Activated naive CD4-positive, alpha-beta T cell treated with anti-CD3 and anti-CD28 coated beads, Interleukin-2, amount 10 ng/mL, durations not matched to agents 7 days and 5 days (primary cell): ENCODE data around the gene MET.
"Not testable (repeated sequence)": the region's sequence is repeated elsewhere in the genome, so short reads cannot be mapped to it uniquely, and the experiment has no call there.

Experiments
- CTCF ChIA-PET: fragments of 350-600 bp; sonication (Branson Sonifier 250); formaldehyde crosslinking; loops from one replicate; lab custom pipeline; 2021; ENCODE audit warnings: antibody characterized with exemption; lab: Charles Lee
- DNase-seq: peaks from one replicate; pipeline ENCODE4 v3.0.0-alpha.2; 2020
- H3K27ac Mint-ChIP-seq: one replicate; pipeline ENCODE4 v1.8.0; 2021; ENCODE audit warnings: mild to moderate bottlenecking, moderate library complexity, mixed read lengths
- H3K27me3 Mint-ChIP-seq: one replicate; pipeline ENCODE4 v1.8.0; 2021; ENCODE audit warnings: mild to moderate bottlenecking, mixed read lengths
- H3K36me3 Mint-ChIP-seq: one replicate; pipeline ENCODE4 v1.8.0; 2021; ENCODE audit warnings: mixed read lengths
- H3K4me1 Mint-ChIP-seq: one replicate; pipeline ENCODE4 v1.8.0; 2021; ENCODE audit warnings: mixed read lengths
- H3K4me3 Mint-ChIP-seq: one replicate; pipeline ENCODE4 v1.8.0; 2021; ENCODE audit warnings: mild to moderate bottlenecking, moderate library complexity, mixed read lengths
- H3K9me3 Mint-ChIP-seq: one replicate; pipeline ENCODE4 v1.8.0; 2021; ENCODE audit warnings: mixed read lengths

The MET gene

DNA sequence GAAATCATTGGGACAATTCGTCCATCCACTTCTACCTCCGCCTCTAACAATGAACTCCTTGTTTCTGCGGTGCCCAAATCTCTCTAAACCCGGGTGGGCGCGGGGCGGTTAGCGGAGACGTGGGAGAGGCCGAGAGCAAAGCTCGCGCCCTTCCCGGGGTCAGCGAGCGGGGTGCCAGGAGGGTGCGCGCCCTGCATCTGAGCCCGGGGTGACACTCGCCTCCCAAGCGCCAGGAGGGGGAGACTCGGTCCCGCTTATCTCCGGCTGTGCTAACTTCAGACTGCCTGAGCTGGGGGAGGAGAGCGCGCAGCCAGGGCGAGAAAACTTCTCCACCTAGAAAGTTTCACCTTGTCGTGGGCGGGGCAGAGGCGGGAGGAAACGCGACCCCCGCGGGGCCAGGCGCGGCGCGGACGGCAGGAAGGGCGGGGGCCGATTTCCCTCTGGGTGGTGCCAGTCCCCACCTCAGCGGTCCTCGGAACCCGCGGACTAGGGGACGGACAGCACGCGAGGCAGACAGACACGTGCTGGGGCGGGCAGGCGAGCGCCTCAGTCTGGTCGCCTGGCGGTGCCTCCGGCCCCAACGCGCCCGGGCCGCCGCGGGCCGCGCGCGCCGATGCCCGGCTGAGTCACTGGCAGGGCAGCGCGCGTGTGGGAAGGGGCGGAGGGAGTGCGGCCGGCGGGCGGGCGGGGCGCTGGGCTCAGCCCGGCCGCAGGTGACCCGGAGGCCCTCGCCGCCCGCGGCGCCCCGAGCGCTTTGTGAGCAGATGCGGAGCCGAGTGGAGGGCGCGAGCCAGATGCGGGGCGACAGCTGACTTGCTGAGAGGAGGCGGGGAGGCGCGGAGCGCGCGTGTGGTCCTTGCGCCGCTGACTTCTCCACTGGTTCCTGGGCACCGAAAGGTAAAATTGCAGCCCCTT, at the start of gene MET:
Gene MET (plus strand): TSS at position 516 of the 915 bp plus-strand sequence. CDS start 26,889 bp downstream, outside the sequence.
- Mint-ChIP-seq H3K36me3 (no peaks in the 10 kb centered on the region), H3K27me3 (peaks cover 59% of the 10 kb centered on the region), H3K27ac (no peak within 1 kb of the TSS), H3K4me3 (peak within 1 kb of the TSS; percentile 72), H3K9me3 (no peaks in the 10 kb centered on the region), H3K4me1 (peaks cover 8% of the 10 kb centered on the region)
- peak; percentile 61 for DNase-seq
- CTCF ChIA-PET = interaction anchor here (0.6 to 1.1 kb wide), 2 partner anchors 103 to 115 kb away, joined by 3 to 6 read pairs; no protein-coding TSS in a partner anchor

DNA sequence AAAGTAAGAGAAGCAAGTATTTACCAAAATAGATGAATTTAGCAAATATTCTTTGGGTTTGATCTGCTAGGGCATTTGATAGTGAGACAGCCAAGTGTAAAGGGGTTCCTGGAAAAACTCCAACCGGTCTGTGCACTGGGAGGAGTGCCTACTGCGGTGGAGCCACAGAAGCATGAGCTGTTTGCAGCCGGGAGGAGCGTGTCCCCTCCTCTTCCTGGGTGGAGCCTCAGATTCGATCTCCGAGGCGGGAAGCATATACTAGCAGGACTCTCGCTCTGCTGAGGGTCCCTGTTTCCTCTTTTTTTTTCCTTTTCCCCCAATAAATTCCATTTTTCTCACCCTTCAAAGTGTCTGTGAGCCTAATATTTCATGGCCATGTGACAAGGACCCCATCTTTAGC, 45.1 kb upstream of the MET start:
- Mint-ChIP-seq H3K4me3 (no peak overlapping the region), H3K9me3 (no peaks in the 10 kb centered on the region), H3K36me3 (no peaks in the 10 kb centered on the region), H3K27ac (no peak overlapping the region), H3K4me1 (no peaks in the 10 kb centered on the region), H3K27me3 (peaks cover 6% of the 10 kb centered on the region)
- no peak for DNase-seq
- CTCF ChIA-PET = no interaction called here

DNA sequence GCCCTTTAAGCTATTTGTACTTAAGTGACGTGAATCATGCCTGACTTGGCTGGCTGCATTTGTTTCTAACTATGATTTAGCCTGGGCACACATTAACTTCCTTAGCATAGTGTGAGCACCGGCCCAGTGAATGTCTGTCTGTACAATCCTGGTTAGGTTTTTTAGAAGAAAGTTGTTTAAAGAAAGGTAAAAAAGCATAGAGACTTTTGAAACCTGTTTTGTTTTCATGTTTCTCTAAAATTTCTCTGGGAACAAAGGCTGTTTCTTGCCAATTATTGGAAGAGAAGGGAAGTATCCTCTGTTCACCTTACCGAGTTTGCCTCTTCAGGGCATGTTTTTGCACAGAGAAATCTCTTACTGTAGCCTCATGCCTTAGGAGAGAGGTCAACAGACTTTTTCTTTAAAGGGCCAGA, 42.9 kb upstream of the MET start:
- CTCF ChIA-PET = no interaction called here
- Mint-ChIP-seq H3K4me1 (no peaks in the 10 kb centered on the region), H3K27ac (no peak overlapping the region), H3K36me3 (no peaks in the 10 kb centered on the region), H3K9me3 (no peaks in the 10 kb centered on the region), H3K27me3 (peaks cover 6% of the 10 kb centered on the region), H3K4me3 (no peak overlapping the region)
- no peak for DNase-seq

DNA sequence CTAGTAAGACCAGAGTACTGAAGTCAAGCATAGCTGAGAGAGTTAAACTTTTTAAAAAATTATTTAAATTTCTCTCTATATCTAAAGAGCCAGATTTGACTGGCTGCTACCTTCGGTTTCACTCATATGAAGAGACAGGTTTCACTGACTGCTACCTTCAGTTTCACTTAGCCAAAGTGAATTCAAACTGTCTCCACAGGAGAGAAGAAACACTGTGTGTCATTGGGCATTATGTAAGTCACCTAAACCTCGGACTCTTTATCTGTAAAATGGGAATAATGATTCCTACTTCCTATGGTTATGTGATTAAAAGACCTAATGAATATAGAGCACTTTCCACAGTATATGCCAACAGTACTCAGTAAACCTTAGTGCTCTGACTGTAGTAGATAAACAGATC, 41.6 kb upstream of the MET start:
- H3K27ac Mint-ChIP-seq = no peak overlapping the region
- no peaks in the 10 kb centered on the region for H3K36me3 Mint-ChIP-seq
- no peak overlapping the region for H3K4me3 Mint-ChIP-seq
- CTCF ChIA-PET = interaction anchor here (1.1 to 1.2 kb wide), 2 partner anchors 36 to 38 kb away, joined by 3 read pairs; no protein-coding TSS in a partner anchor
- H3K9me3 Mint-ChIP-seq = no peaks in the 10 kb centered on the region
- DNase-seq = no peak
- no peaks in the 10 kb centered on the region for H3K4me1 Mint-ChIP-seq
- H3K27me3 Mint-ChIP-seq = peaks cover 6% of the 10 kb centered on the region

DNA sequence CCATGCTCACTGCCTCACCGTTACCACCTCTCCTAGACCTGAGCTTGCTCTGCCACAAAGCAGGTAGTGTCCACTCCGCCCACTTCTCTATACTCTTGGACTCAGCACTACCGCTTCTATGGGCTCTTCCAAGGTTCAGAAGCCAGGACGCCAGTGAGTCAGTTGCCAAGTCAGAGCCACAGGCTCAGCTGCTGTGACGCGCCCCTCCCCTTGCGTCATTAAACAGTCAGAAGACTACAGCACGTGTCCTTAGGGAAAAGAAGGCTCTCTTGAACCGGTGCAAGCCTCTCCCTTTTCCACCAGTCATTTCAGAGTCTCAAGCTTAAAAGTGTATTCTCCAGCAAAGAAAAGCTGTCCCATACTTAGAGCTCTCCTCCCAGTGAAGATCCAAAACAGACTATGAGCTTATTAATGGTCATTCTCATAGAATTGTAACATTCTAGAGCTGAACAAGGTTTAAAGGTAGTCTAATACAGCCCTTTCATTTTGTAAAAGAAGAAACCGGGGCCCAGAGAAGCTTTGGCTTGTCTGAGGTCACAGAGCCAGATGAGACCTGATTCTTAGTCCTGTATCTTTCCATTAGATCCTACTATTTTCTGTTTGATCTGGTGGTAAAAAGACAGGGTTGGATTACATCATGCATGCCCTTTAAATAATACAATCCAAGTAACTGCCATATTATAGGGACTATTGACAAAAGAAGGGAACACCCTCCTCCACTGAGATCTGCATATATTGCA, 40.9 kb upstream of the MET start:
- H3K27ac Mint-ChIP-seq = no peak overlapping the region
- CTCF ChIA-PET = interaction anchor here (1.1 to 1.2 kb wide), 2 partner anchors 37 to 39 kb away, joined by 3 read pairs; no protein-coding TSS in a partner anchor
- H3K27me3 Mint-ChIP-seq = no peaks in the 10 kb centered on the region
- H3K9me3 Mint-ChIP-seq = no peaks in the 10 kb centered on the region
- H3K36me3 Mint-ChIP-seq = no peaks in the 10 kb centered on the region
- H3K4me3 Mint-ChIP-seq = no peak overlapping the region
- DNase-seq = no peak
- H3K4me1 Mint-ChIP-seq = no peaks in the 10 kb centered on the region

DNA sequence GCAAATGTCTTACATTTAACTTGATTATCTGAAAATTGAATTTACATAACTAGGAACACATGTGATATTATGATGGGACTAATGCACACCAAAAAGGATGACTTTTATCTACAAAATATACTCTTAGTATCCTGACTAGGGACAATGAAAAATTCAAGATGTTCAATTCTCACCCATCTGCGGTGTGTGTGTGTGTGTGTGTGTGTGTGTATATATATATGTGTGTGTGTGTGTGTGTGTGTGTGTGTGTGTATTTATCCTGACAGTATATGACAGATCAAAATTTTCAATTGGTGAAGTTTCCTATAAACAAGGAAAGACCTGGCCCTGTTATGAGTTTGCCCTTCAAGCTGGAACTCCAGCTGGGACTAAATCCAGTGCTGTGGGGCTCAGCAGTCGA, 40.3 kb upstream of the MET start:
- Mint-ChIP-seq H3K9me3 (no peaks in the 10 kb centered on the region), H3K4me3 (no peak overlapping the region), H3K27me3 (no peaks in the 10 kb centered on the region), H3K4me1 (no peaks in the 10 kb centered on the region), H3K27ac (no peak overlapping the region), H3K36me3 (no peaks in the 10 kb centered on the region)
- CTCF ChIA-PET = no interaction called here
- no peak for DNase-seq

DNA sequence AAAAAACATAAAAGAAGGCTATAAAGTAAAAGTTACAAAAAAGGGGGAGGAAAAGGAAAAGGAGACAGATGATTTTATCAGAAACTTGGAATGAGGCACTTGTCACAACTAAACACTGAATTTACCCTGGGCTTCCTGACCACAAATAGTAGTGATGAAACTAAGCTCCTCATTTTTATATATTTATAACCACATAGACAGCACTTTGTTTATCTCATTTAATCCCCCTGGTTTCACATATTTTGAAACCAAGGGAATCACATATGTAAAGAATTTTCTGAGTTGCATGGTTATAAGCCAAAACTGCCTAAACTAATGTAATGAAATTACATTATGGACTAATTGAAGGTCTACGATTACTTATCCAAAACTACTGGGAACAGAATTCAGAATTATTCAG, 39.6 kb upstream of the MET start:
- Mint-ChIP-seq H3K27ac (no peak overlapping the region), H3K9me3 (no peaks in the 10 kb centered on the region), H3K4me3 (no peak overlapping the region), H3K27me3 (no peaks in the 10 kb centered on the region), H3K36me3 (no peaks in the 10 kb centered on the region), H3K4me1 (no peaks in the 10 kb centered on the region)
- DNase-seq = no peak
- CTCF ChIA-PET = no interaction called here

DNA sequence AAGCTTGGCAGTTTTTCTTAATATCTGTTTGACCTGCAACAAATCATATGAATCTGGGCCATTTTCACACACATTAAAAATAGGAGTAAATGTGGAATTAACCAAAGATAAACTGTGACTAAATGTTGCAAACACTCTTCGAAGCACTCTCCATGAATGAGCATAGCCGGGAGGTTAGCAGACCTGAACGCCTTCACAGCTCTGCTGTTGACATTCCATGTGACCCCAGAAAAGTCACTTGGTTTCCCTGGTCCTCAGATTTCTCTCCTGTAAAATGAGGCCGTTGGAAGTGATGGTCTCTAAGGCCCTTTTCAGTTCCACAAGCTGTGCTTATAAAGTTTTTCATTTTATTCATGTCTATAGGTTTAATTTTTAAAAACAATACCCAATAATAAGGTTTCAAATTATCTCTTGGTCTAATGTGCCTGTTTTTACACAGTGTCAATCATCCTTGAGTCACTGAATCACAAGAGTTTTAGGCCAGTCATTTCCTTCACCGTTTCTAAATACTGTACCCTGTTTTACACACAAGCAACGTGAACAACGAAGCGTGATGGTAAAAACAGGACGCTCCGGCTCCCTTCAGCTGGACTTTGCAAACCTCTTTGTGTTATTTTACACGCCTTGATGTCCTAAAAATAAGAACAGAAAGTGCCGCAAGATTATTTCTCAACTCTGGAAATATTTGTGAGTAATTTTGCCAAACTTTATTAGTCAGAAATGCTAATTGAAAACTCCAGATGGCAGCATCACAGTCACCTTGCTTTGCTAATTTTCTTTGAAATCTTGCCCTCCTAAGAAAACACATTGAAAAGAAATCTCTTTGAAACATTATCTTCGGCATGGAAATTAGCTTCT, 38.6 kb upstream of the MET start:
- CTCF ChIA-PET = no interaction called here
- no peak for DNase-seq
- no peaks in the 10 kb centered on the region for H3K4me1 Mint-ChIP-seq

DNA sequence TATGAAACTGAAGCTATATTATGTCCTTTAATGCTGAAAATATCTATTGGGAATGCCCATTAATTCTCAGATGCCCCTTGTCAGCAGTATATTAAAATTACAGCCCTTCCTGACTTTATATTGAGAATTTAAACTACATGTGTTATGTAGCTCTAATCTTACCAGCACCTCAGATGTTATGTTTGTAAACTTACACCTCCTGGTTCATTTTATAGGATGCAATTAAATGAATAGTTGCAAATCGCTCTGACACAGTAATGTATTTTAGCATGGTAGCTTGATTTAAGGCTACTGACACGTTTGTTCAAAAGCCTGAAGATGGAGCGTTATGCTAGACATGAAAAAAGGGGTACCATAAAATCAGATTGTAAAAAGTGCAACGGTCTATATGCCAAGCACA, 35.0 kb upstream of the MET start:
- no peaks in the 10 kb centered on the region for H3K27me3 Mint-ChIP-seq
- no peak overlapping the region for H3K27ac Mint-ChIP-seq
- no peaks in the 10 kb centered on the region for H3K36me3 Mint-ChIP-seq
- no peaks in the 10 kb centered on the region for H3K4me1 Mint-ChIP-seq
- DNase-seq = no peak
- no peak overlapping the region for H3K4me3 Mint-ChIP-seq
- CTCF ChIA-PET = no interaction called here
- no peaks in the 10 kb centered on the region for H3K9me3 Mint-ChIP-seq

More for the DNA sequence above, 38.6 kb upstream of the MET start:
- H3K36me3 Mint-ChIP-seq = no peaks in the 10 kb centered on the region
- no peaks in the 10 kb centered on the region for H3K9me3 Mint-ChIP-seq
- H3K27me3 Mint-ChIP-seq = no peaks in the 10 kb centered on the region
- H3K4me3 Mint-ChIP-seq = no peak overlapping the region
- no peak overlapping the region for H3K27ac Mint-ChIP-seq

DNA sequence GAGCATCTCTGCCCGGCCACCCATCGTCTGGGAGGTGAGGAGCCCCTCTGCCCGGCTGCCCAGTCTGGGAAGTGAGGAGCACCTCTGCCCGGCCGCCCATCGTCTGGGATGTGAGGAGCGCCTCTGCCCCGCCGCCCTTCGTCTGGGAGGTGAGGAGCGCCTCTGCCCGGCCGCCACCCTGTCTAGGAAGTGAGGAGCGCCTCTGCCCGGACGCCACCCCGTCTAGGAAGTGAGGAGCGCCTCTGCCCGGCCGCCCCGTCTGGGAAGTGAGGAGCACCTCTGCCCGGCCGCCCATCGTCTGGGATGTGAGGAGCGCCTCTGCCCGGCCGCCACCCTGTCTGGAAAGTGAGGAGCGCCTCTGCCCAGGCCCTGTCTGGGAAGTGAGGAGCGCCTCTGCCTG, 33.4 kb upstream of the MET start:
- CTCF ChIA-PET = interaction anchor here (0.7 kb wide), 1 partner anchor 173 kb away, joined by 3 read pairs; no protein-coding TSS in a partner anchor
- H3K27me3 Mint-ChIP-seq = not testable (repeated sequence)

DNA sequence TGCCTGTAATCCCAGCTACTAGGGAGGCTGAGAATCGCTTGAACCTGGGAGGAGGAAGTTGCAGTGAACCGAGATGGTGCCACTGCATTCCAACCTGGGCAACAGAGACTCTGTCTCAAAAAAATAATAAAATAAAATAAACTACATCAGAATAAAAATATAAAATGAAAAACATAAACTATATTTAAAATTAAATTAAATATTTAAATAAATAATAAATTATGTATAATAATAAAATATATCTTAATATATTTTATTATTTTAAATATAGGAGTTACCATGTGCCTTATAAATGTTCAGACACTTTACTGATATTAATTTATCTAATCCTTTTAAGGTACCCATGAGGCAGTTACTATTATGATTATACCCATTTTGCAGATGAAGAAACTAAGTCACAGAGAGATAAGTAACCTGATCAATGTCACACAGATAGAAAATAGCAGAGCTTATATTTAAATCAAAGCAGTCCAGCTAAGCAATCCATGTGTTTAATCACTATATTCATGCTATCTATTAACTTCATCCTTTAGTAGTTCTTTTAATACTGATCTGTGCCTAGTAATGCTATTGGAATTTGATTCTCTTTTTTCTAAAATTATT, 30.3 kb upstream of the MET start:
- H3K36me3 Mint-ChIP-seq = no peaks in the 10 kb centered on the region
- H3K27ac Mint-ChIP-seq = no peak overlapping the region
- no peaks in the 10 kb centered on the region for H3K27me3 Mint-ChIP-seq
- DNase-seq = no peak
- no peak overlapping the region for H3K4me3 Mint-ChIP-seq
- CTCF ChIA-PET = no interaction called here
- no peaks in the 10 kb centered on the region for H3K4me1 Mint-ChIP-seq
- no peaks in the 10 kb centered on the region for H3K9me3 Mint-ChIP-seq

More for the DNA sequence above, 33.4 kb upstream of the MET start:
- not testable (repeated sequence) for H3K36me3 Mint-ChIP-seq, DNase-seq, H3K4me1 Mint-ChIP-seq, H3K9me3 Mint-ChIP-seq, H3K4me3 Mint-ChIP-seq, H3K27ac Mint-ChIP-seq

DNA sequence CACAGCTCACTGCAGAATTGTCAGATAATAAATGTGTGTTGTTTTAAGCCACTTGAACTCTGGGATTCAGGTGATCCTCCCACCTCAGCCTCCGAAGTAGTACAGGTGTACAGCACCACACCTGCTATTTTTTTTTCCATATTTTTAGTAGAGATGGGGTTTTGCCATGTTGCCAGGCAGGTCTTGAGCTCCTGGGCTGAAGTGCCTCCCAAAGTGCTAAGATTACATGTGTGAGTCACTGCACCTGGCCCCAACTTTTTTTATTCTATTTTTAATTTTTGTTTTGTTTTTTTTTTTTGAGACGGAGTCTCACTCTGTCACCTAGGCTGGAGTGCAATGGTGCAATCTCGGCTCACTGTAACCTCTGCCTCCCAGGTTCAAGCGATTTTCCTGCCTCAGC, 28.8 kb upstream of the MET start:
- CTCF ChIA-PET, H3K27me3 Mint-ChIP-seq, H3K36me3 Mint-ChIP-seq: not testable (repeated sequence)

DNA sequence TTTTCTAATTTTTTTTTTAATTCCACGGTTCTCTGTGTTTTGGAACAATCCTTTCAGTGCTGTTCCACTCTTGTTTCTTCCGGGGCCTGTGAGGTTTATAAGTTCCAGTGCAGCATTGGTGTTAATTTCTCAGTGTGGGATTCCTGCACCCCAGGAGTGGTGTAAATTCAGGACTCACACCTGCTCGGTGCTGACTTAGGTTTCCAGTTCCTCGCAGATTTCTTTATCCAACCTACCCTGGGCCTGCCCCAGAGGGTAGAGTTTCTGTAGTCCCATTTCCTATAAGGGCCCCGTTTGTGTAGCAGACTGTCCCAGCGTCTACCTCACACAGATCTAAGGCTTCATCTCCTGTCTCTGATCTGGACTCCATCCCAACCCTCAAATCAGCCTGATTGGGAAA, 27.4 kb upstream of the MET start:
- CTCF ChIA-PET = no interaction called here
- no peak overlapping the region for H3K4me3 Mint-ChIP-seq
- H3K36me3 Mint-ChIP-seq = no peaks in the 10 kb centered on the region

More for the DNA sequence above, 28.8 kb upstream of the MET start:
- H3K27ac Mint-ChIP-seq, H3K9me3 Mint-ChIP-seq, DNase-seq, H3K4me3 Mint-ChIP-seq, H3K4me1 Mint-ChIP-seq: not testable (repeated sequence)

More for the DNA sequence above, 27.4 kb upstream of the MET start:
- peaks cover 5% of the 10 kb centered on the region for H3K27me3 Mint-ChIP-seq
- H3K9me3 Mint-ChIP-seq = no peaks in the 10 kb centered on the region
- DNase-seq = no peak
- H3K27ac Mint-ChIP-seq = no peak overlapping the region
- H3K4me1 Mint-ChIP-seq = no peaks in the 10 kb centered on the region
